Stimulated activated CD8-positive, alpha-beta memory T cell treated with anti-CD3 and anti-CD28 coated beads, Interleukin-12 subunit alpha, Interleukin-12 subunit beta, amount 100 ng/mL, for 24 hours (primary cell): ENCODE results near the gene LLCFC1.

ENCODE experiments used
- DNase-seq: peaks from one replicate; pipeline ENCODE4 v3.0.0-alpha.2; 2020; ENCODE audit errors: extremely low read depth

LLCFC1 gene

GRCh38 chr7:142910481-142910880, 28.8 kb upstream of the LLCFC1 start:
- no peak for DNase-seq

GRCh38 chr7:142913051-142913450, 26.2 kb upstream of the LLCFC1 start:
- no peak for DNase-seq

GRCh38 chr7:142913566-142913965, 25.7 kb upstream of the LLCFC1 start:
- DNase-seq: no peak

- no peak for DNase-seq
These were observed 25.2 kb upstream of the LLCFC1 start for GRCh38 chr7:142914121-142914520.

GRCh38 chr7:142915315-142915714, 24.0 kb upstream of the LLCFC1 start:
- DNase-seq: no peak

- DNase-seq: no peak
These were observed 22.8 kb upstream of the LLCFC1 start for GRCh38 chr7:142916508-142916907.

GRCh38 chr7:142917447-142917846, 21.8 kb upstream of the LLCFC1 start:
- DNase-seq: no peak

GRCh38 chr7:142918901-142919300, 20.4 kb upstream of the LLCFC1 start:
- DNase-seq: no peak

GRCh38 chr7:142919656-142920055, 19.6 kb upstream of the LLCFC1 start:
- DNase-seq: no peak

GRCh38 chr7:142923391-142923790, 15.9 kb upstream of the LLCFC1 start:
- DNase-seq: no peak

GRCh38 chr7:142925413-142925812, 13.9 kb upstream of the LLCFC1 start:
- no peak for DNase-seq

- DNase-seq: no peak
These were observed 12.1 kb upstream of the LLCFC1 start for GRCh38 chr7:142927085-142927745.

- no peak for DNase-seq
These were observed 11.3 kb upstream of the LLCFC1 start for GRCh38 chr7:142927949-142928348.

GRCh38 chr7:142930126-142930730, 9.1 kb upstream of the LLCFC1 start:
- no peak for DNase-seq

- DNase-seq: no peak
These were observed 6.7 kb upstream of the LLCFC1 start for GRCh38 chr7:142932386-142933091.

GRCh38 chr7:142933092-142933475, 6.2 kb upstream of the LLCFC1 start:
- DNase-seq: no peak

- DNase-seq: no peak
These were observed 5.7 kb upstream of the LLCFC1 start, which contains the start of gene TRPV5 for GRCh38 chr7:142933624-142934023. TSS of gene TRPV5 (minus strand) at chr7:142933746. CDS start at chr7:142933459, 287 bp downstream.

GRCh38 chr7:142934056-142934455, 5.2 kb upstream of the LLCFC1 start:
- no peak for DNase-seq

GRCh38 chr7:142935941-142936565, 3.2 kb upstream of the LLCFC1 start:
- DNase-seq: no peak

- no peak for DNase-seq
These were observed 673 bp upstream of the LLCFC1 start for GRCh38 chr7:142938611-142939010.

GRCh38 chr7:142940966-142941535, 1.8 kb downstream of the LLCFC1 start:
- DNase-seq: no peak

GRCh38 chr7:142941541-142941940, 2.3 kb downstream of the LLCFC1 start:
- no peak for DNase-seq
